ENCODE results near the gene PDE1C.

- no peak for TF ChIP-seq CTCF (IDR thresholded peaks at IDR 0.05; ENCODE audit: low read depth, low read length)
- no peak for TF ChIP-seq EZH2phosphoT487 (IDR thresholded peaks at IDR 0.05; ENCODE audit: low read depth)
These were observed 213.0 kb downstream of the PDE1C start for GRCh38 chr7:31857172-31857571.

Data from OCI-LY3 (cell line).